ENCODE measurements around the gene BTBD6.

BTBD6 gene

DNA sequence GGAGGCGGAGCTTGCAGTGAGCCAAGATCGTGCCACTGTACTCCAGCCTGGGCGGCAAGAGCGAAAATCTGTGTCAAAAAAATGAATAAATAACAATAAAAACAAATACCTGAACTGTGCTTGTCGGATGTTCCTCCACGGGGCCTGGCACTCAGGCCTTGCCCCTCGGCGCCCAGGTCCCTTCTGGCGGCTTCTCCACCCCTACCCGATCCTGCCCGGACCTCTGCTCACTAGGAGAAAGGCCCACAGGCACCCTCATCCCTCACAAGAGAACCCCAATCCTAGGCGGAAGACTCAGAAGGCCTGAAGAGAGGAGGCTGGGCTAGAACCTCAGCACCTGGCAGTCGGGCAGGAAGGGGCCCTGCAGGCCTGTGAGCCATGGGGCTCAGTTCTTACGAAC, 21.0 kb upstream of the BTBD6 start:
- H3K4me3 ChIP-seq (ENCODE audit: control insufficient read depth, low read depth, low read length), result no peak overlapping the region
- TF ChIP-seq, protein P1, sequence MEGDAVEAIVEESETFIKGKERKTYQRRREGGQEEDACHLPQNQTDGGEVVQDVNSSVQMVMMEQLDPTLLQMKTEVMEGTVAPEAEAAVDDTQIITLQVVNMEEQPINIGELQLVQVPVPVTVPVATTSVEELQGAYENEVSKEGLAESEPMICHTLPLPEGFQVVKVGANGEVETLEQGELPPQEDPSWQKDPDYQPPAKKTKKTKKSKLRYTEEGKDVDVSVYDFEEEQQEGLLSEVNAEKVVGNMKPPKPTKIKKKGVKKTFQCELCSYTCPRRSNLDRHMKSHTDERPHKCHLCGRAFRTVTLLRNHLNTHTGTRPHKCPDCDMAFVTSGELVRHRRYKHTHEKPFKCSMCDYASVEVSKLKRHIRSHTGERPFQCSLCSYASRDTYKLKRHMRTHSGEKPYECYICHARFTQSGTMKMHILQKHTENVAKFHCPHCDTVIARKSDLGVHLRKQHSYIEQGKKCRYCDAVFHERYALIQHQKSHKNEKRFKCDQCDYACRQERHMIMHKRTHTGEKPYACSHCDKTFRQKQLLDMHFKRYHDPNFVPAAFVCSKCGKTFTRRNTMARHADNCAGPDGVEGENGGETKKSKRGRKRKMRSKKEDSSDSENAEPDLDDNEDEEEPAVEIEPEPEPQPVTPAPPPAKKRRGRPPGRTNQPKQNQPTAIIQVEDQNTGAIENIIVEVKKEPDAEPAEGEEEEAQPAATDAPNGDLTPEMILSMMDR (conservative IDR thresholded peaks at IDR 0.05; ENCODE audit: control insufficient read depth, insufficient read depth, low read depth, low read length), result no peak
- DNase-seq (ENCODE audit: low read depth), result no peak

GRCh38 chr14:105228562-105228961, 19.8 kb upstream of the BTBD6 start:
- TF ChIP-seq, protein P1 (conservative IDR thresholded peaks at IDR 0.05; ENCODE audit: control insufficient read depth, insufficient read depth, low read depth, low read length), result no peak
- H3K4me3 ChIP-seq (ENCODE audit: control insufficient read depth, low read depth, low read length), result no peak overlapping the region
- no peak for DNase-seq (ENCODE audit: low read depth)

GRCh38 chr14:105229099-105229655, 19.2 kb upstream of the BTBD6 start:
- TF ChIP-seq, protein P1 (conservative IDR thresholded peaks at IDR 0.05; ENCODE audit: control insufficient read depth, insufficient read depth, low read depth, low read length), result no peak
- DNase-seq (ENCODE audit: low read depth), result no peak

GRCh38 chr14:105240811-105241576, 7.3 kb upstream of the BTBD6 start:
- no peak for DNase-seq (ENCODE audit: low read depth)
- no peak overlapping the region for H3K4me3 ChIP-seq (ENCODE audit: control insufficient read depth, low read depth, low read length)
- TF ChIP-seq, protein P1 (conservative IDR thresholded peaks at IDR 0.05; ENCODE audit: control insufficient read depth, insufficient read depth, low read depth, low read length), result no peak

More at GRCh38 chr14:105229099-105229655, 19.2 kb upstream of the BTBD6 start:
- no peak overlapping the region for H3K4me3 ChIP-seq (ENCODE audit: control insufficient read depth, low read depth, low read length)

GRCh38 chr14:105241641-105242040, 6.7 kb upstream of the BTBD6 start:
- TF ChIP-seq, protein P1 (conservative IDR thresholded peaks at IDR 0.05; ENCODE audit: control insufficient read depth, insufficient read depth, low read depth, low read length), result no peak
- H3K4me3 ChIP-seq (ENCODE audit: control insufficient read depth, low read depth, low read length), result no peak overlapping the region
- DNase-seq (ENCODE audit: low read depth), result no peak

DNA sequence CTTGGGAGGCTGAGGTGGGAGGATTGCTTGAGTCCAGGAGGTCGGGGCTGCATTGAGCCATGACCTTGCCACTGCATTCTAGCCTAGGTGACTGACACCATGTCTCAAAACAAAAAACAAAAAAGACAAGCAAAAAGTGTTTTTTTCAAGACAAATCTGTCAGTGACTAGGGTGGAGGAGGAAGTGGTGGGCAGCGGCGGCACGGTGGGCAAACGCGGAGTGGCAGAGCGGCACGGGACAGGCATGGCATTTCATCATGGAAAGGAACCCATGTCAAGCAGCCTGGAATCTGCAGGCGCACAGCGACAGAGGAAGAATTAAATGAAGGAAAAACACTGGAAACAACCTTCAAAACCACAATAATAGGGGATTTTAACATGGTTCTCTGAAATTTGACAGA, 4.0 kb upstream of the BTBD6 start:
- no peak for DNase-seq (ENCODE audit: low read depth)
- TF ChIP-seq, protein P1 (conservative IDR thresholded peaks at IDR 0.05; ENCODE audit: control insufficient read depth, insufficient read depth, low read depth, low read length), result no peak
- no peak overlapping the region for H3K4me3 ChIP-seq (ENCODE audit: control insufficient read depth, low read depth, low read length)
